Hepatocyte (in vitro differentiated cells): ENCODE measurements around the gene S1PR2.

Source experiments
- EZH2 ChIP-seq: fragments of 200-600 bp; sonication (generic); IDR thresholded peaks from 2 replicates; pipeline ENCODE4 v1.6.1; 2016; ENCODE audit warnings: antibody characterized with exemption, mild to moderate bottlenecking, borderline replicate concordance
- EZH2phosphoT487 ChIP-seq: fragments of 200-600 bp; sonication (generic); IDR thresholded peaks from one replicate; pipeline ENCODE4 v1.6.1; 2018; ENCODE audit warnings: antibody characterized with exemption, mild to moderate bottlenecking, low read depth, moderate library complexity; ENCODE audit not compliant: unreplicated experiment, severe bottlenecking
- TF ChIP-seq, protein P1 (sequence below): fragments of 200-600 bp; sonication (generic); IDR thresholded peaks from 2 replicates; pipeline ENCODE4 v1.5.1; 2016; ENCODE audit warnings: antibody characterized with exemption, mild to moderate bottlenecking; ENCODE audit not compliant: poor library complexity

DNA sequence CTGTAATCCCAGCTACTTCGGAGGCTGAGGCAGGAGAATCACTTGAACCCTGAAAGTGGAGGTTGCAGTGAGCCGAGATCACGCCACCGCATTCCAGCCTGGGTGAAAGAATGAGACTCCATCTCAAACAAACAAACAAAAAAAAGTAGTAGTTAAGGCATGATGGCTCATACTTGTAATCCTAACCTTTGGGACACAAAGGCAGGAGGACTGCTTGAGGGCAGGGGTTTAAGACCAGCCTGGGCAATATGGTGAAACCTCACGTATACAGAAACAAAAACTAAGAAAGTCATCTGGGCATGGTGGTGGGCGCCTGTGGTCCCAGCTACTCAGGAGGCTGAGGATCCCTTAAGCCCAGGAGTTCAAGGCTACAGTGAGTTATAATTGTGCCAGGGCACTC, 38.2 kb downstream of the S1PR2 start:
- TF ChIP-seq EZH2 (no peak), EZH2phosphoT487 (no peak)
- TF ChIP-seq, protein P1, sequence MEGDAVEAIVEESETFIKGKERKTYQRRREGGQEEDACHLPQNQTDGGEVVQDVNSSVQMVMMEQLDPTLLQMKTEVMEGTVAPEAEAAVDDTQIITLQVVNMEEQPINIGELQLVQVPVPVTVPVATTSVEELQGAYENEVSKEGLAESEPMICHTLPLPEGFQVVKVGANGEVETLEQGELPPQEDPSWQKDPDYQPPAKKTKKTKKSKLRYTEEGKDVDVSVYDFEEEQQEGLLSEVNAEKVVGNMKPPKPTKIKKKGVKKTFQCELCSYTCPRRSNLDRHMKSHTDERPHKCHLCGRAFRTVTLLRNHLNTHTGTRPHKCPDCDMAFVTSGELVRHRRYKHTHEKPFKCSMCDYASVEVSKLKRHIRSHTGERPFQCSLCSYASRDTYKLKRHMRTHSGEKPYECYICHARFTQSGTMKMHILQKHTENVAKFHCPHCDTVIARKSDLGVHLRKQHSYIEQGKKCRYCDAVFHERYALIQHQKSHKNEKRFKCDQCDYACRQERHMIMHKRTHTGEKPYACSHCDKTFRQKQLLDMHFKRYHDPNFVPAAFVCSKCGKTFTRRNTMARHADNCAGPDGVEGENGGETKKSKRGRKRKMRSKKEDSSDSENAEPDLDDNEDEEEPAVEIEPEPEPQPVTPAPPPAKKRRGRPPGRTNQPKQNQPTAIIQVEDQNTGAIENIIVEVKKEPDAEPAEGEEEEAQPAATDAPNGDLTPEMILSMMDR, result no peak
